ENCODE results near the gene SHISA9. TPM values are rescaled to one million over a fixed set of nuclear protein-coding genes. Genes with fewer than 3 reads are reported as not detected.

The SHISA9 gene
- total RNA-seq, 1 donor from 2014 or later: not detected

- Mint-ChIP-seq H3K36me3 (ENCODE audit: low read depth) (no peaks in the 10 kb centered on the region), H3K4me1 (ENCODE audit: low read depth) (no peaks in the 10 kb centered on the region), H3K27me3 (ENCODE audit: low read depth) (no peaks in the 10 kb centered on the region), H3K4me3 (ENCODE audit: low read depth) (no peak overlapping the region), H3K9me3 (peaks cover 20% of the 10 kb centered on the region), H3K27ac (no peak overlapping the region)
- no peak for DNase-seq (ENCODE audit: low spot score)
- intact Hi-C loops (cut with micrococcal nuclease): no loop called here
These were observed 205.1 kb downstream of the SHISA9 start for GRCh38 chr16:13106464-13106863.

DNA sequence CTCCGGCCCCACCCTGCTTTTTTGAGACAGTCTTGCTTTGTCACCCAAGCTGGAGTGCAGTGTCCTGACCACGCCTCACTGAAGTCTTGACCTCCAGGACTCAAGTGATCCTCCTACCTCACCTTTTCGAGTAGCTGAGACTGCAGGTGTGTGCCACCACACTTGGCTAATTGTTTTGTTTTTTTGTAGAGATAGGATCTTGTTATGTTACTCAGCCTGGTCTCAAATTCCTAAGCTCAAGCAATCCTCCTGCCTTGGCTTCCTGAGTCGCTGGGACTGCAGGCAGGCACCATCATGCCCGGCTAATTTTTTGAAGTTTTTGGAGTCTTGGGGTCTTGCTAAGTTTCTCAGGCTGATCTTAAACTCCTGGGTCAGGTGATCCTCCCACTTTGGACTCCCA is 206.7 kb downstream of the SHISA9 start:
- H3K4me1 Mint-ChIP-seq (ENCODE audit: low read depth): no peaks in the 10 kb centered on the region
- intact Hi-C loops (cut with micrococcal nuclease): no loop called here
- H3K27ac Mint-ChIP-seq: no peak overlapping the region
- no peaks in the 10 kb centered on the region for H3K36me3 Mint-ChIP-seq (ENCODE audit: low read depth)
- no peak overlapping the region for H3K4me3 Mint-ChIP-seq (ENCODE audit: low read depth)
- DNase-seq (ENCODE audit: low spot score): no peak
- no peaks in the 10 kb centered on the region for H3K27me3 Mint-ChIP-seq (ENCODE audit: low read depth)
- peaks cover 22% of the 10 kb centered on the region for H3K9me3 Mint-ChIP-seq

- no peaks in the 10 kb centered on the region for H3K27me3 Mint-ChIP-seq (ENCODE audit: low read depth)
- no peak overlapping the region for H3K4me3 Mint-ChIP-seq (ENCODE audit: low read depth)
- intact Hi-C loops (cut with micrococcal nuclease): no loop called here
These were observed 207.8 kb downstream of the SHISA9 start for GRCh38 chr16:13109171-13109570.

DNA sequence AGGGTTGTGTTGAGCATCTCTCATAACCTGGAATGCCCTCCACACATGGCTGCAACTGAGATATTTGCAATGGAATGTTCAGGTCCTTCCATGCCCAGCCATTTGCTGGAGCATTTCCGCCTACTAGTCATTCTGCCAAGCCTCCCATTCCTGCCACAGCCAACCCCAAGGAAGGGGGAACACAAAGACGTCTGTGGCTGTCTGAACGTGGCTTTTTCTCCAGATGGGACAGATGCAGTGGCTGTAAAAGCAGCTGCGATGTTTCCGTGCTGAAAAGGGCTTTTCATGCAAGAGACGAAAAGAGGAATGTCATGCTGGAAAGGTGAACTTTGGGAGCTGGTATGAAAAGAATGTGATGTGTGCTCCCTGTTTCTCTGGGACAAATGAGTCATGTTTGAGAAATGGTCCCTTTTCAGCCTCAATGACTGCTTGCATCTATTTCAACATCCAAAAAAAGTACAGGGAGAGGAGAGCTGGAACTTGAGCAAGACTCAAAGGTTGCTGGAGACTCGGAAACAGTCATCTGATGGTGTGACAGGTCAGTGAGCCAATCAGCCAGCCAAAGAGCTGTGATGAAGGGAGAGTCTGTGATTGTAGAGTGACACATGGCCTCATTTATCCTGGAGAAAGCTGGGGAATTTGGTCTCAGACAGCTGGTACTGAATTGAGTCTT is 208.9 kb downstream of the SHISA9 start:
- Mint-ChIP-seq H3K4me3 (ENCODE audit: low read depth) (no peak overlapping the region), H3K27me3 (ENCODE audit: low read depth) (no peaks in the 10 kb centered on the region), H3K4me1 (ENCODE audit: low read depth) (no peaks in the 10 kb centered on the region), H3K27ac (no peak overlapping the region), H3K36me3 (ENCODE audit: low read depth) (no peaks in the 10 kb centered on the region), H3K9me3 (peaks cover 30% of the 10 kb centered on the region)
- DNase-seq (ENCODE audit: low spot score): no peak
- intact Hi-C loops (cut with micrococcal nuclease): no loop called here

More at GRCh38 chr16:13109171-13109570, 207.8 kb downstream of the SHISA9 start:
- H3K36me3 Mint-ChIP-seq (ENCODE audit: low read depth): no peaks in the 10 kb centered on the region
- H3K4me1 Mint-ChIP-seq (ENCODE audit: low read depth): no peaks in the 10 kb centered on the region
- H3K9me3 Mint-ChIP-seq: peaks cover 27% of the 10 kb centered on the region
- DNase-seq (ENCODE audit: low spot score): no peak
- no peak overlapping the region for H3K27ac Mint-ChIP-seq

DNA sequence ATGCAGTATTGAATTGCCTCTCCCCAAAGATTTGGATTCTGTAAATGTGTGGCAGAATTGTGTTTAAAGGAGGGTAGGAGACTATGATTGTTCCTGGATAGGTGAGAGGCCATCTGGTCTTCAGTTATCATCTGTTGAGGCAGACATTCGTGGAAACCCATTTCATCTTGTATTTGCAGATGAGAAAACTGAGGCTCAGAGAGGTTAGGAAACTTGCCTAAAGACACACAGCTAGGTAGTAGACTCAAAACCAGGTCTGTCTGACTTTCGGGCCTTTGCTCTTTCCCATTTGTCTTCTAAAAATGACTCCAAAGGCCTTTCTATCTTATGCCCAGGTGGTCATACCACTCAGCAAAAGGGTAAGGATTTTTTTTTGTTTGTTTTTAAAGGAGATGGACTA is 210.3 kb downstream of the SHISA9 start:
- Mint-ChIP-seq H3K4me1 (ENCODE audit: low read depth) (no peaks in the 10 kb centered on the region), H3K9me3 (peaks cover 31% of the 10 kb centered on the region), H3K36me3 (ENCODE audit: low read depth) (no peaks in the 10 kb centered on the region), H3K4me3 (ENCODE audit: low read depth) (no peak overlapping the region), H3K27ac (no peak overlapping the region), H3K27me3 (ENCODE audit: low read depth) (no peaks in the 10 kb centered on the region)
- intact Hi-C loops (cut with micrococcal nuclease): no loop called here
- DNase-seq (ENCODE audit: low spot score): no peak

DNA sequence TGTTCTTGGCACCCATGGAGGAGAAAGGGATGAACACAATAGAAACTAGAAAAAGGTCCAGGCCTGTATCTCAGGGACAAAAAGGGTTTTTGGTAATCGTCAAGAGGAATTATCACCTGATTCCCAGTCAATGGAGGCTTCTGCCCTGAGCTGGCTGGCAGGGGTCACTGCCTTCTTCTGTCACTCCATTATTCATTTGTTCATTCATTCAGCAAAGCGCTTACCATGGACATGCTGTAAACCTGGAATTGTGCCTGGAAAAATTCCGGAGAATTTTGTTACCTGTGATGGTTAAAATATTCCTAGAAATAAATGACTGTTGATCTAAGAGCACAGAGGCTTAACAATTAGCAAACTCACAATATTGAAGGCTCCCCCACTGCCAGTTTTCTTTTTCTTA is 212.3 kb downstream of the SHISA9 start:
- H3K36me3 Mint-ChIP-seq (ENCODE audit: low read depth): no peaks in the 10 kb centered on the region
- peaks cover 22% of the 10 kb centered on the region for H3K9me3 Mint-ChIP-seq
- no peak for DNase-seq (ENCODE audit: low spot score)
- no peaks in the 10 kb centered on the region for H3K27me3 Mint-ChIP-seq (ENCODE audit: low read depth)
- intact Hi-C loops (cut with micrococcal nuclease): no loop called here
- H3K4me1 Mint-ChIP-seq (ENCODE audit: low read depth): no peaks in the 10 kb centered on the region
- no peak overlapping the region for H3K27ac Mint-ChIP-seq
- no peak overlapping the region for H3K4me3 Mint-ChIP-seq (ENCODE audit: low read depth)

DNA sequence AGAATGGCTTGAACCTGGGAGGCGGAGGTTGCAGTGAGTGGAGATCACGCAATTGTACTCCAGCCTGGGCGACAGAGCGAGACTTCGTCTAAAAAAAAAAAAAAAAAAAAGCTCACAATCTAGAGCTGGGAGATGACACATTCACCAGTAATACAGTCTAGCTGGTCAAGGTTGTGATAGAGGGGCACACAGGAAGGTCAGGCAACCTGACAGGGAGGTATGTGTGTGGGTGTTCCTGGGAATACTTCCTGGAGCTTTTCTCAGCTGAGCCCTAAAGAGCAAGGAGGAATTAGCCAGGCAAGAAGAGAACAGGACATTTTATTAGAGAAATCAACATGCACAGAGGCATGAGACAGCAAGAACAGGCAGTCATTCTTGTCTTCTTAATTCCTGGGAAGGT is 216.7 kb downstream of the SHISA9 start:
- DNase-seq (ENCODE audit: low spot score): no peak
- Mint-ChIP-seq H3K36me3 (ENCODE audit: low read depth) (no peaks in the 10 kb centered on the region), H3K27ac (no peak overlapping the region), H3K27me3 (ENCODE audit: low read depth) (no peaks in the 10 kb centered on the region), H3K9me3 (peaks cover 21% of the 10 kb centered on the region), H3K4me1 (ENCODE audit: low read depth) (no peaks in the 10 kb centered on the region), H3K4me3 (ENCODE audit: low read depth) (no peak overlapping the region)
- intact Hi-C loops (cut with micrococcal nuclease): no loop called here

GRCh38 chr16:13120091-13120490 is 218.7 kb downstream of the SHISA9 start:
- intact Hi-C loops (cut with micrococcal nuclease): no loop called here
- no peaks in the 10 kb centered on the region for H3K36me3 Mint-ChIP-seq (ENCODE audit: low read depth)
- DNase-seq (ENCODE audit: low spot score): no peak
- H3K4me3 Mint-ChIP-seq (ENCODE audit: low read depth): no peak overlapping the region
- H3K27ac Mint-ChIP-seq: no peak overlapping the region
- H3K9me3 Mint-ChIP-seq: peaks cover 10% of the 10 kb centered on the region
- no peaks in the 10 kb centered on the region for H3K27me3 Mint-ChIP-seq (ENCODE audit: low read depth)
- no peaks in the 10 kb centered on the region for H3K4me1 Mint-ChIP-seq (ENCODE audit: low read depth)

DNA sequence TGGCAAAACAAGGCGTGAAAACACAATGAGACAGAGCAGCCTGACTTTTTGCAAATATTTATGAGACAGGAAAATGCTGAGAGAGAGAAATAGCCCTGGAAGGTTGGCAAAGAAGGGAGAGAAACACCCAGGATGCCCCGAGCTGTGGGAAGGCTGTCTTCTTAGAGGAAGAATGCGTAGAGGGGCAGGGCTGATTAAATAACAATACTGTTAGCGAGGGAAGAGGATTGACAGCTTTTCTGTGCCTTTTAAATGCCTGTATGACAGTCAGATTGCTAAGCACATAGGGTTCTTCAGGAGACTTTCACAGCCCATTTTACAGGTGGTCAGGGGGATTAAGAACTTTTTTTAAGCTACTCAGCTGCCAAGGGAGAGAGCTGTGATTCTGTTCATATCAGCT is 219.2 kb downstream of the SHISA9 start:
- Mint-ChIP-seq H3K27ac (no peak overlapping the region), H3K4me1 (ENCODE audit: low read depth) (no peaks in the 10 kb centered on the region)
- intact Hi-C loops (cut with micrococcal nuclease): no loop called here

GRCh38 chr16:13123991-13124390 is 222.6 kb downstream of the SHISA9 start:
- Mint-ChIP-seq H3K4me3 (ENCODE audit: low read depth) (no peak overlapping the region), H3K9me3 (peaks cover 4% of the 10 kb centered on the region), H3K4me1 (ENCODE audit: low read depth) (no peaks in the 10 kb centered on the region), H3K27me3 (ENCODE audit: low read depth) (no peaks in the 10 kb centered on the region), H3K36me3 (ENCODE audit: low read depth) (no peaks in the 10 kb centered on the region), H3K27ac (no peak overlapping the region)
- DNase-seq (ENCODE audit: low spot score): no peak
- intact Hi-C loops (cut with micrococcal nuclease): no loop called here

More for the DNA sequence above, 219.2 kb downstream of the SHISA9 start:
- DNase-seq (ENCODE audit: low spot score): no peak
- no peaks in the 10 kb centered on the region for H3K36me3 Mint-ChIP-seq (ENCODE audit: low read depth)
- H3K27me3 Mint-ChIP-seq (ENCODE audit: low read depth): no peaks in the 10 kb centered on the region
- H3K4me3 Mint-ChIP-seq (ENCODE audit: low read depth): no peak overlapping the region
- H3K9me3 Mint-ChIP-seq: peaks cover 10% of the 10 kb centered on the region

DNA sequence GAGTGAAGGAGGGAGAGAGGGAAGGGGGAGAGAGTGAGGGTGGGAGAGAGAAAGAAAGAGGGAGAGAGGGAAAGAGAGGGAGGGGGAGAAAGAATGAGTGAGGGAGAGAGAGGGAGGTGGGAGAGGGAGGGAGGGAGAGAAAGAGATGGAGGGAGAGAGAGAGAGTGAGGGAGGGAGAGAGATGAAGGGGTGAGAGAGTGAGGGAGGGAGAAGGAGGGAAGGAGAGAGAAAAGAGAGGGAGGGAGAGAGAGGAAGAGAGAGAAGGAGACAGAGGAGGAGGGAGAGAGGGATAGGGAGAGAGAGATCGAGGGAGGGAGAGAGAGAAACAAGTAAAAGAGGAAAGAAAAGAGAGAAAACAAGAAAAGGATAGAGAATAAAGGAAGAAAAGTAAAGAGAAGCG is 225.7 kb downstream of the SHISA9 start:
- no peak overlapping the region for H3K27ac Mint-ChIP-seq
- no peaks in the 10 kb centered on the region for H3K9me3 Mint-ChIP-seq
- no peaks in the 10 kb centered on the region for H3K27me3 Mint-ChIP-seq (ENCODE audit: low read depth)
- no peaks in the 10 kb centered on the region for H3K4me1 Mint-ChIP-seq (ENCODE audit: low read depth)
- no peak overlapping the region for H3K4me3 Mint-ChIP-seq (ENCODE audit: low read depth)
- no peak for DNase-seq (ENCODE audit: low spot score)
- intact Hi-C loops (cut with micrococcal nuclease): no loop called here
- no peaks in the 10 kb centered on the region for H3K36me3 Mint-ChIP-seq (ENCODE audit: low read depth)

- H3K9me3 Mint-ChIP-seq: peaks cover 12% of the 10 kb centered on the region
- intact Hi-C loops (cut with micrococcal nuclease): no loop called here
- H3K27ac Mint-ChIP-seq: no peak overlapping the region
- no peaks in the 10 kb centered on the region for H3K27me3 Mint-ChIP-seq (ENCODE audit: low read depth)
- no peaks in the 10 kb centered on the region for H3K36me3 Mint-ChIP-seq (ENCODE audit: low read depth)
- no peak overlapping the region for H3K4me3 Mint-ChIP-seq (ENCODE audit: low read depth)
- no peak for DNase-seq (ENCODE audit: low spot score)
- no peaks in the 10 kb centered on the region for H3K4me1 Mint-ChIP-seq (ENCODE audit: low read depth)
These were observed 229.2 kb downstream of the SHISA9 start for GRCh38 chr16:13130586-13130985.

GRCh38 chr16:13134836-13135235 is 233.4 kb downstream of the SHISA9 start:
- H3K4me3 Mint-ChIP-seq (ENCODE audit: low read depth): no peak overlapping the region

GRCh38 chr16:13136901-13137300 is 235.5 kb downstream of the SHISA9 start:
- intact Hi-C loops (cut with micrococcal nuclease): no loop called here
- H3K27me3 Mint-ChIP-seq (ENCODE audit: low read depth): no peaks in the 10 kb centered on the region
- no peak overlapping the region for H3K27ac Mint-ChIP-seq
- no peak for DNase-seq (ENCODE audit: low spot score)
- peaks cover 24% of the 10 kb centered on the region for H3K9me3 Mint-ChIP-seq
- no peaks in the 10 kb centered on the region for H3K36me3 Mint-ChIP-seq (ENCODE audit: low read depth)
- no peaks in the 10 kb centered on the region for H3K4me1 Mint-ChIP-seq (ENCODE audit: low read depth)
- no peak overlapping the region for H3K4me3 Mint-ChIP-seq (ENCODE audit: low read depth)

More at GRCh38 chr16:13134836-13135235, 233.4 kb downstream of the SHISA9 start:
- no peak overlapping the region for H3K27ac Mint-ChIP-seq
- H3K27me3 Mint-ChIP-seq (ENCODE audit: low read depth): no peaks in the 10 kb centered on the region
- intact Hi-C loops (cut with micrococcal nuclease): no loop called here
- no peak for DNase-seq (ENCODE audit: low spot score)
- H3K9me3 Mint-ChIP-seq: peaks cover 17% of the 10 kb centered on the region
- no peaks in the 10 kb centered on the region for H3K4me1 Mint-ChIP-seq (ENCODE audit: low read depth)
- H3K36me3 Mint-ChIP-seq (ENCODE audit: low read depth): no peaks in the 10 kb centered on the region
